Duodenal mucosa (tissue), 2 donors: ENCODE measurements around the gene DTWD2.
"Not testable (repeated sequence)": the region's sequence is repeated elsewhere in the genome, so short reads cannot be mapped to it uniquely, and the experiment has no call there.

Source experiments
- H3K27ac ChIP-seq: one replicate; pipeline ENCODE4 v1.7.0; 2013; ENCODE audit warnings: low read depth, low read length
- H3K27me3 ChIP-seq, 2 donors: one replicate each; pipeline ENCODE4 v1.7.0; 2013; ENCODE audit warnings: low read length in 2 of 2, control low read depth in 1 of 2; ENCODE audit not compliant: insufficient read depth in 2 of 2, control insufficient read depth in 1 of 2
- H3K36me3 ChIP-seq, 2 donors: one replicate each; pipeline ENCODE4 v1.7.0; 2013; ENCODE audit warnings: low read length in 2 of 2, control low read depth in 1 of 2; ENCODE audit not compliant: insufficient read depth in 2 of 2, control insufficient read depth in 1 of 2
- H3K4me1 ChIP-seq, 2 donors: one replicate each; pipeline ENCODE4 v1.7.0; 2013; ENCODE audit warnings: low read length in 2 of 2, control low read depth in 1 of 2; ENCODE audit not compliant: insufficient read depth in 2 of 2, control insufficient read depth in 1 of 2
- H3K4me3 ChIP-seq, 2 donors: one replicate each; pipeline ENCODE4 v1.7.0; 2013; ENCODE audit warnings: low read length in 2 of 2, low read depth in 1 of 2
- H3K9ac ChIP-seq, 2 donors: one replicate each; pipeline ENCODE4 v1.7.0; 2013; ENCODE audit warnings: low read length in 2 of 2, low read depth in 1 of 2
- H3K9me3 ChIP-seq, 2 donors: one replicate each; pipeline ENCODE4 v1.7.0; 2013; ENCODE audit warnings: low read length in 2 of 2, control low read depth in 1 of 2; ENCODE audit not compliant: control insufficient read depth in 1 of 2

DTWD2 gene

GRCh38 chr5:118980017-118980416, 8.3 kb downstream of the DTWD2 start:
- Histone ChIP-seq H3K4me1 (no peaks in the 10 kb centered on the region), H3K9me3 (peaks cover 0 to 6% of the 10 kb centered on the region in 2 donors), H3K27ac (no peak overlapping the region), H3K4me3 (no peak overlapping the region), H3K27me3 (no peaks in the 10 kb centered on the region), H3K9ac (no peak overlapping the region), H3K36me3 (no peaks in the 10 kb centered on the region)

- not testable (repeated sequence) for H3K4me3 ChIP-seq, H3K4me1 ChIP-seq, H3K9me3 ChIP-seq, H3K27me3 ChIP-seq, H3K9ac ChIP-seq, H3K27ac ChIP-seq, H3K36me3 ChIP-seq
These were observed 14.4 kb downstream of the DTWD2 start for GRCh38 chr5:118973779-118974445.

GRCh38 chr5:118968925-118969375, 19.4 kb downstream of the DTWD2 start:
- H3K4me3 ChIP-seq = no peak overlapping the region
- no peaks in the 10 kb centered on the region for H3K27me3 ChIP-seq
- H3K4me1 ChIP-seq = no peaks in the 10 kb centered on the region
- H3K9me3 ChIP-seq = no peaks in the 10 kb centered on the region
- no peaks in the 10 kb centered on the region for H3K36me3 ChIP-seq
- H3K27ac ChIP-seq = no peak overlapping the region
- H3K9ac ChIP-seq = no peak overlapping the region

- no peaks in the 10 kb centered on the region for H3K27me3 ChIP-seq
- no peak overlapping the region for H3K27ac ChIP-seq
- no peak overlapping the region for H3K9ac ChIP-seq
- H3K9me3 ChIP-seq = no peaks in the 10 kb centered on the region
- H3K4me1 ChIP-seq = no peaks in the 10 kb centered on the region
- no peaks in the 10 kb centered on the region for H3K36me3 ChIP-seq
- H3K4me3 ChIP-seq = no peak overlapping the region
These were observed 19.9 kb downstream of the DTWD2 start for GRCh38 chr5:118968406-118968911.

GRCh38 chr5:118967059-118967508, 21.3 kb downstream of the DTWD2 start:
- no peaks in the 10 kb centered on the region for H3K9me3 ChIP-seq
- no peak overlapping the region for H3K27ac ChIP-seq
- H3K4me1 ChIP-seq = no peaks in the 10 kb centered on the region
- no peaks in the 10 kb centered on the region for H3K36me3 ChIP-seq
- no peak overlapping the region for H3K4me3 ChIP-seq
- no peak overlapping the region for H3K9ac ChIP-seq
- no peaks in the 10 kb centered on the region for H3K27me3 ChIP-seq

- no peaks in the 10 kb centered on the region for H3K4me1 ChIP-seq
- no peak overlapping the region for H3K4me3 ChIP-seq
- no peak overlapping the region for H3K9ac ChIP-seq
- H3K27me3 ChIP-seq = no peaks in the 10 kb centered on the region
- H3K36me3 ChIP-seq = no peaks in the 10 kb centered on the region
- H3K9me3 ChIP-seq = no peaks in the 10 kb centered on the region
- H3K27ac ChIP-seq = no peak overlapping the region
These were observed 22.5 kb downstream of the DTWD2 start for GRCh38 chr5:118965890-118966289.

GRCh38 chr5:118964970-118965369, 23.4 kb downstream of the DTWD2 start:
- not testable (repeated sequence) for H3K27me3 ChIP-seq, H3K27ac ChIP-seq, H3K9ac ChIP-seq, H3K9me3 ChIP-seq, H3K36me3 ChIP-seq, H3K4me3 ChIP-seq, H3K4me1 ChIP-seq

- H3K27me3 ChIP-seq, H3K4me1 ChIP-seq, H3K9me3 ChIP-seq, H3K4me3 ChIP-seq, H3K36me3 ChIP-seq, H3K9ac ChIP-seq, H3K27ac ChIP-seq: not testable (repeated sequence)
These were observed 24.0 kb downstream of the DTWD2 start for GRCh38 chr5:118964388-118964787.

- Histone ChIP-seq H3K9me3 (peaks cover 0 to 4% of the 10 kb centered on the region in 2 donors), H3K27ac (no peak overlapping the region), H3K4me3 (no peak overlapping the region), H3K36me3 (no peaks in the 10 kb centered on the region), H3K9ac (no peak overlapping the region), H3K27me3 (no peaks in the 10 kb centered on the region), H3K4me1 (no peaks in the 10 kb centered on the region)
These were observed 25.2 kb downstream of the DTWD2 start for GRCh38 chr5:118963169-118963568.

GRCh38 chr5:118960557-118960956, 27.8 kb downstream of the DTWD2 start:
- Histone ChIP-seq H3K9ac (no peak overlapping the region), H3K36me3 (no peaks in the 10 kb centered on the region), H3K9me3 (peaks cover 0 to 4% of the 10 kb centered on the region in 2 donors), H3K27ac (no peak overlapping the region), H3K27me3 (no peaks in the 10 kb centered on the region), H3K4me3 (no peak overlapping the region), H3K4me1 (no peaks in the 10 kb centered on the region)
